GM19455 (cell line): Measurements from ENCODE around the gene CDC42EP5.
"Not testable (repeated sequence)": the region's sequence is repeated elsewhere in the genome, so short reads cannot be mapped to it uniquely, and the experiment has no call there.

Experiments used
- ATAC-seq: cut with Tn5 transposase; IDR thresholded peaks from one replicate; pipeline ENCODE4 v1.9.1; 2021; ENCODE audit not compliant: unreplicated experiment

CDC42EP5 gene

DNA sequence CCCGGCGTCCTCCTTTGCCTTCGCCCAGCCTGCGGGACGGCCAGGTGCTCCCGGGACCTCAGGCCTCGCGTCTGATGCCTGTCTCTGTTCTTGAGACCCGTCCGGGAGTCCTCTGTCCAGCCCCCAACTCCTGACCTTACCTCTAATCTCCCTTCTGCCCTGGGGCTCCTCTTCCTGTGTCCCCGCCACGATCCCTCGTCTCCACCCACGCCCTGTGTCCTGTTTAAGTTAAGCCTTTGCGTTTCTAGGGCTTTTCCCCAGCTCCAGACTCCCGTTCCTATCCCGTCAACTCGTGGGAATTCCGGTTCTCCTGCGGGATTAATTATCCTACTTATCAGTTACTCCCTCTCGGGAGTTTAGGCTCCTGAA is 23.4 kb downstream of the CDC42EP5 start:
- ATAC-seq, result no peak

DNA sequence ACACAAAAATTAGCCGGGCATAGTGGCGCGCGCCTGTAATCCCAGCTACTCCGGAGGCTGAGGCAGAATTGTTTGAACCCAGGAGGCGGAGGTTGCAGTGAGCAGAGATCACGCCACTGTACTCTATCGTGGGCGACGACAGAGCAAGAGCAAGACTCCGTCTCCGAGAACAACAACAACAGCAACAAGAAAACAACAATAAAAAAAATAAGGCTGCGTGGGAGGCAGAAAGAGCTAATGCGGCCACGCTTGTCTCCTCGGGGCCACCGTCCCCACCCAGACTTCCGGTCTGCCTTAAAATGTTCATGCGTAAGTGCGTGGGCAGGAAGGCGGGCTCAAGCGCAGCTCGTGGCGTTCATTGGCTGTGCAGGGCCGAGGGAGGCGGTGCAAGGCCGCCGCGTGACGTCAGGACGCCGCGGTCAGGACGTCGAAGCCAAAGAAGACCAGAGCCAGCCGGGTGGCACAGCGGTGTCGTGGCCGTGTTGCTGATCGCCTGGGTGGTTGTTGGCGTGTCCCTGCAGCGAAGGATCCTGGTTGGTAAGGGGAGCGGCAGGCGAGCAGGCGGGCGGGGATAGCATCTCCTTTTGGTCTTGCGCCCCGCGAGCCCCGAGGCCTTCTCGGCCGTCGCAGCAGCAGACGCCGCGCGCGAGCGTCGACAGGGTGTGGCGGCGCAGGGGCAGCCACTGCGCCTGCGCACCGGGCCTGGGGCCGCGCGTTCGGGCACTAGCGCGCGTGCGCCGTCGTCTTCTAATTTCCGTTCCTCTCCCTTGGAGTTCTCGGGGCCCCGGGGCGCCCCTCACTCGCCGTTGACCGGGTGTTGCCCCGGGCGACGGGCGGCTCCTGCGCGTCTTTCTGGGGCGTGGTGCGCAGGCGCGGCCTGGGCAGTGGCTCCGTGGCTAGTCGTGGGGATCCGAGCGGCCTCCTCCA is 24.1 kb downstream of the CDC42EP5 start, which contains the start of gene LENG8:
Gene LENG8 (plus strand): TSS at position 426 of the 927 bp plus-strand sequence. CDS start 2,146 bp downstream, outside the sequence.
- ATAC-seq, result peak; percentile 84

DNA sequence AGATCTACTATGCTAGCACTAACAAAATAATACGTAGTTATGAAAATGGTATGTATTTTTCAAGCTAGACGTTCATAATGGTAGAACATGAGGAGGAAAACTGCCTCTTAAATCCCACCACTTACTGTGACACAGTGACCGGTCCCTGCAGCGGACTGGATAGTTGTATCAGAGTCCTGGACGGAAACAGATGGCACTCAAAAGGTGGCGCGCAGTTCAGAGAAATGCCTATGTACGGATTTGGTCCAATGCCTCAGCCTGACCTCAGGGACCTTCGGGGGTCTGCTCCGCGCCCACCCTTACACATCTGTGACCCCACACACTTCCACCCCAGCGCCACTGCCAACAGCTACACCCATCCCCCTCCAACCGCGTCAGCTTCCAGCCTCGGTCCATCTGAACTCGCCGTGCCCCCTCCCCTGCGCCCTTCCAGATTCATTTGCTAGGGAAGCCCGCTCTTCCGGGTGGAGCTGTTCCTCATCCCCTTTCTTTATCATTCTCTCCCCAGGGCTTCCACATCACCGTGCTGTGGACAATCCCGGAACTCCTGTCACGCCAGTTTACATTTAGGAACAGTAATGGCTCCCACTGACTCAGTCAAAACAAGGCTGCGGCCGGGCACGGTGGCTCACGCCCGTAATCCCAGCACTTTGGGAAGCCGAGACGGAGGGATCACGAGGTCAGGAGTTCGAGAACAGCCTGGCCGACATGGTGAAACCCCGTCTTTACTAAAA is 24.9 kb downstream of the CDC42EP5 start:
- no peak for ATAC-seq

DNA sequence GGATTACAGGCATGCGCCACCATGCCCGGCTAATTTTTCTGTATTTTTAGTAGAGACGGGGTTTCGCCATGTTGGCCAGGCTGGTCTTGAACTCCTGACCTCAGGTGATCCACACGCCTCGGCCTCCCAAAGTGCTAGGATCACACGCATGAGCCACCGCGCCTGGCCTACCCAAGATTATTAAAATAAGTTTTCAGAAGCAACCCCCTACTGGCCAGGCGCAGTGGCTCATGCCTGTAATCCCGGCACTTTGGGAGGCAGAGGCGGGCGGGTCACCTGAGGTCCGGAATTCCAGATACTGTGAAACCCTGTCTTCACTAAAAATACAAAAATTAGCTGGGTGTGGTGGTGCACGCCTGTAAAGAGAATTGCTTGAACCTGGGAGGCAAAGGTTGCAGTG is 26.7 kb downstream of the CDC42EP5 start:
- not testable (repeated sequence) for ATAC-seq

DNA sequence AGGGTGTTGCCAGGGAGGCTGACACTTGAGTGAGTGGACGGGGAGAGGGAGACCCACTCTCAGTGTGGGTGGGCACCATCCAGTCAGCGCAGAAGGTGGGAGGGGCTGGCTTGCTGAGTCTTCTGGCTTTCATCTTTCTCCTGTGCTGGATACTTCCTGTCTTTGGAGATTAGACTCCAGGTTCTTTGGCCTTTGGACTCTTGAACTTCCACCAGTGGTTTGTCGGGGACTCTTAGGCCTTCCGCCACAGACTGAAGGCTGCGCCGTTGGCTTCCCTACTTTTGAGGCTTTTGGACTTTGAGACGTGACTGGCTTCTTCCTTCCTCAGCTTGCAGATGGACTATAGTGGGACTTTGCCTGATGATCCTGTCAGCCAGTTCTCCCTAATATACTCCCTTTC is 28.4 kb downstream of the CDC42EP5 start:
- no peak for ATAC-seq

DNA sequence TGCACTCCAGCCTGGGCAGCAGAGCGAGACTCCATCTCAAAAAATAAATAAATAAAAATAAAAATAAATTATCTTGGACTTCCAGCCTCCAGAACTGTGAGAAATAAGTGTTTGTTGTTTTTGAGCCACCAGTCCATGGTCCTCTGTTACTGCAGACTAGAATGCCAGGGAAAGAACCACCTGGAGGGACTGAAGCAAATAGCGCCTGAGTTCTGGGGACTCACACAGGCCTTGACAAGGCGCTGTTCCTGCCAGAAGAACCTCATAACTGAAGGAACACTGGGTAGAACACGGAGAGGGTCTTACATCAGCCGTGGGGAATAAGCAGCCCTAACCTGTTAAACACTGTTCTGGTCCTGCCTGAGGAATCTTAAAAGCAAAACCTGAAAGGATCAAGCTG is 32.5 kb downstream of the CDC42EP5 start:
- ATAC-seq, result no peak

DNA sequence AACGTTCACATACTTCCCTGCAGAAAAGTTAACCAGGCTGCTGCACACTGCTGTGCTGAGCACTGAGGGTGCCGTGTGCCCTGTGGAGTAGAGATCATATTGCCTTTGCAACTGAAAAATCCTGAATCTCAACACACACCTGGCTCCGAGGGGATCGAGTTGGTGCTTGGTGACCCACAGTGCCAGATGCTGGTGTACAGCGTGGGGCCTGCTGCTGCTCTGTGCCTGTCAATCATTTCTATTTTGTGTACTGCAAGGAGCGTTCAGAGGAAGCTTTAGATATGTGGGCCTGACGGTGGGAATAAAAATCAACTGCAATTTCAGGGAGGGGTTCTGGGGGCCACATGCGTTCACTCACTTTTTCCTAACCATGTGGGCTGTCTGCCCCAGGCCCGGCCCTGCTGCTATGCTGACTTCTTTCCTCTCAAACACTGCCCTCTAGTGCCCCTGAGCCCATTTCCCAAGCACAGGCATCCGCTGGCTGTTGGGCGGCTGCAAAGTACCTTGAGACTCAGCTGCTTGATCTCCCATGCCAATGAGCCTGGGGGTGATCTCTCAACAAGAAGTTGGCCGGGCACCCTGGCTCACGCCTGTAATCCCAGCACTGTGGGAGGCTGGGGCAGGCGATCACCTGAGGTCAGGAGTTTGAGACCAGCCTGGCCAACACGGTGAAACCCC is 33.8 kb downstream of the CDC42EP5 start:
- ATAC-seq, result no peak

DNA sequence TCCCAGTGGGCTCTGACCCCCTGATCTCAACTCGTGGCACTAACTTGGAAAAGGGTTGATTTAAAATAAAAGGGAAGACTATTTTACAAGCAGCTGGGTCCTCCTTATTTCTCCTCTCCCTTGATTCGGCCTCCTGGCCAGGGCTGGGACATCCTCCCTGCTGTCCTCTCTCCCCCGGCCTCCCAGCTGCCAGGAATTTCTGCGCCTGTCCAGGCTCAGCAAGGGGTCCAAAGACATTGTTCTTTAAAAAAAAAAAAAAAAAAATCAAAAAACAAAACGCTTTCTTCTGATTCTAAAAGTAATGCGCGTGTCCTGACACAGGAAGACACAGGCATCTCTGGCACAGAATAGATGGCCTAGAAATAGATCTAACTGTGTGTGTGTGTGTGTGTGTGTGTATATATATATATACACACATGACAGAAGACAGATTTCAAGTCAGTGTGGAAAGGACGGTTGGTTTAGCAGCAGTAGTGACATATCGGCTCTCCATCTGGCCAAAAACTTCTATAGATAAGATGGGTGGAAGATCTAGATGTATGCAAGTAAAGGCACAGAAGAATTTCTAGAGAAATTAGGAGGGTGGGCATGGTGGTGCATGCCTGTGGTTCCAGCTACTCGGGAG is 36.4 kb downstream of the CDC42EP5 start:
- no peak for ATAC-seq

DNA sequence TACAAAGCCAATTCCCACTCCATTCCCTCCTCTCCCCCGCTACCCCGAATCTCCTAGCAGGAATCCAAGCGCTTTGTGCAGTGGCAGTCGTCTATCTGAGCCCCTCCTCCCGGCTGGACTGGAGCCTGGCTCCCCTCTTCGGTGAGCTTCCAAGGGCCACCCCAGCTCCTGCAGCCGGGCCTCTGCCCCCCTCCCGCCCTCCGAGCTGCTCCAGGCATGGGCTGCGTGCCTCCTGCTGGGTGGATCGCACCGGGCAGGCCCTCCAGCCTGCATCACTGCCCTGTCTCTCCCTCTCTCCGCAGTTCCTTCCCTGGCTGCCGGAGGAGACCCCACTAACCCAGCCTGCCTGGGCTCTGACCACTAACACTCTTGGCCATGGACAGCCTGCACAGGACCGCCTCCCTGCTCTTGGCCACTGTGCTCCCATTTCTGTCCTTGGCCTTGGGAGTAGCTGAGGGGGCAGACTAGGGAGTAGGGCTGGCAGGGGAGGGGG is 37.0 kb downstream of the CDC42EP5 start:
- ATAC-seq, result no peak

DNA sequence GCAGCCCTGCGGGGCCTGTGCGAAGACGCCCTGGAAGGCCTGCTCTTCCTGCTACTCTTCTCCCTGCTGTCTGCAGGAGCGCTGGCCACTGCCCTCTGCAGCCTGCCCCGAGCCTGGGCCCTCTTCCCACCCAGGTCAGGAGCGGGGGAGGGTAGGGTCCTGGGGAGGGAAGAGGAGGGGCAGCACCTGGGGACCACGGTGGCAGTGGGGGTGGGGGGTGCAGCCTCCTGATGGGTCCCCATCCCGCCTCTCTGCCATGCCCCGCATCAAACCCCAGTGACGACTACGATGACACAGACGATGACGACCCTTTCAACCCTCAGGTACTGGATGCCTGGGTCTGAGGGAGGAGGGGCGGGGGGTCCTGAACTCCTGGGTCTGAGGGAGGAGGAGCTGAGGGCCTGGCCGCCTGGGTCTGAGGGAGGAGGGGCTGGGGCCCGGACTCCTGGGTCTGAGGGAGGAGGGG is 37.5 kb downstream of the CDC42EP5 start:
- no peak for ATAC-seq

DNA sequence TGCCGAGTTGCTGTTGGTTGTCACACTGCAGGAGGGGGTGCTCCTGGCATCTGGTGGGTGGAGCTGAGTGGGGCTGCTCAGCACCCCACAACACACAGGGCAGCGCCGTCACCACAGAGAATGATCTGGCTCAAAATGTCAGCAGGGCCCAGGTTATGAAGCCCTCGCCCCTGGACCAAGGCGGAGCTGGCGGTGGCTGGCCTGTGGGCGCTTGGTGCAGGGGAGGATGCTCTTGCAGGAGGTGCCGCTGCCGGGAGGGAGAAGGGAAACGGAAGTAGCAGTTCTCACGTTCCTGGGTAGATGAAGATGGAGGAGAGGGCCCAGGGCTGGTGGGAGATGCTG is 38.3 kb downstream of the CDC42EP5 start:
- no peak for ATAC-seq

DNA sequence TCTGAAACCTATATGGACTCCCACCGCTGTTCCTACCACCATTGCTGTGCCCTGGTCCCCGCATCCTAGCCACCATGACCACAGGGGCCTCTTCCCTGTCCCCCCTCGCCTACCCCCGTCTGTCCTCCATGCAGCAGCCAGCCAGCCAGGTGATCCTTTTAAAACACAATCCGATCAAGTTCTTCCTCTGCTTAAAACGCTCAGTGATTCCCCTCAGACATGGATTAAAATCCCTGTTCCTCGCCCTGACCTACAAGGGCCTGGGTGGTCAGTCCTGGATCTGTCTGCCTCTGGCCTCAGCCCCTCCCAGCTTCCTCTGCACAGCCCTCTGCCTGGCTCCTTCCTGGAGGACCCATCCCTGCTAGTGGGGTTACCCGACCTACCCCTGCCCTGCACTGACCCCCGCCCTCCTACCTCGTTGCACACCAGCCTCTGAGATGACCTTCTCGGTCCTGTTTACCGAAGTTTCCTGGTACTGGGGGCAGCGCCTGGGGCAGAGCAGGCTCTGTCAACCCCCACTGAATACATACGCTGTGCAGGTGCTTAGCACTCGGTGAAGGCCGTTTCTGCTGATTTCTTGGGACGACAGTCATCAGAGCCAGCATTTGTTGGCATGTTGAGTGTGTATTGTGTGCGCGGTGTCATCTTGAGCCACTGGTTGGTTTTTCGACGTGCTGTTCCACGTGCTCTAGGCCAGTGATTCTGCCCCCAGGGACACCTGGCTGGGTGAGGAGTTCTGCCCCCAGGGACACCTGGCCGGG is 38.8 kb downstream of the CDC42EP5 start:
- no peak for ATAC-seq

DNA sequence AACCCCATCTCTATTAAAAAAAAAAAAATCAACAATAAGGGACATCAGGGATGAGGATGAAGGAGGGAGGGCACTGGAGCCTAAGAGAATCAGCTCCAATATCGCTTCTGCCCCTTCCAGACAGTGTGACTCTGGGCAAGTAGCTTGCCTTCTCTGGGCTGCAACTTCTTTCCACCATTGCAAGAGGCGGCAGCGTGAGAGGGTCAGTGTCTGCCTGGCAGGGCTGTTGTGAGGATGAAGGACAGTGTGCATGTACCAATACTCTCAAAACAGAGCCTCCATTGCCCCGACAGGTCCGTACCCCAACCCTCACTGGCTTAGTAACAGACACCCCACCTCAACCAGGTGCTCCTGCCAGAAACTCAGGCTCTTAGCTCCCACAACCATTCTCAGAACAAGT is 39.4 kb downstream of the CDC42EP5 start:
- ATAC-seq, result no peak

DNA sequence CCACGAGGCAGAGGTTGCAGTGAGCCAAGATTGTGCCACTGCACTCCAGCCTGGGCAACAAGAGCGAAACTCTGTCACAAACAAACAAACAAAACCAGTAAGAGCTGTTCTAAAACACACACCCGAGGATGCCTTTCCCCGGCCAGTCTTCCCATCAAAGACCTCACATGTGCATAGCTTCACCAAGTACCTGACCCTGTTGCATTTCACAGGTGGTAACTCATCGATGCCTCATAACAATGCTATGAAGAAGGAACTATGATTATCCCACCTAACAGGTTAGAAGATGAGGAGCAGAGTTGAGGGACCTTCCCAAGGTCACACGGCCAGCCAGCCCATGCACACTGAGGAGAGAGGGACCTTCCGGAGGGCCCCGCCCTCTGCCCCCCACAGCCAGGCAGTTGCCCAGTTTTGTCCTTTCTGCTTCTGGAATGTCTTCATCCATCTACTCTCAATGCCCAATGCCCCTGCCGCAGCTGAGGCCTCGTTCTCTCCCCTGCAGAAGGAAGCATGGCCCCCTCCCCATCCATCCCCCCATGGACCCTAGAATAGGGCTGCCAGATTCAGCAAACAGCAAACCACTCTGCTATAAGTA is 40.9 kb downstream of the CDC42EP5 start:
- no peak for ATAC-seq

DNA sequence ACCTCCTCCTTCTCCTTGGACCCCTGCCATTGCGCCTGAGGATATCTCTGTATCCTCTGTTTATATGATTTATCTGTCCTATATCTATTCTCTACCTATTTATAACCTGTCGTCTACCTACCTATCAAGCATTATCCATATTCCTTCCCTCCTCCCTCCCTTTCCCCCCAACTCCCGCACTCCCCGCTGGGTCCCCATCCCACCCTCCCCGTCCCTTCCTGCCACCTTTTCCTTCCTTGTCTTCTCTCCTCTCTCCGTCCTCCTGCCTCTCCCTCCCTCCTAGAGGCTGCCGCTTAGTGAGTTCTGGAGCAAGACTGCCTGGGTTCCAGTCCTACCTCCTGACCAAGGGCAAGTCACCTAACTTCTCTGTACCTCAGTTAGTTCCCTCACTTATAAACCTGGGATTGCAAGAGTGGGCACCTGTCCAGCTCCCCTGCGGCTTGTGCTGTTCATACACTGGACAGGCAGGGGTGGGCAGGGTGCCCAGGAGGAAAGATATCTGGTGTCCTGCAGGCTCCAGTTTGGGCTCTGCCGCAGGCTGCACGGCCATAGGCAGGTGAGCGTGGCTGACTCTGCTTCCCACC is 41.7 kb downstream of the CDC42EP5 start:
- ATAC-seq, result no peak

DNA sequence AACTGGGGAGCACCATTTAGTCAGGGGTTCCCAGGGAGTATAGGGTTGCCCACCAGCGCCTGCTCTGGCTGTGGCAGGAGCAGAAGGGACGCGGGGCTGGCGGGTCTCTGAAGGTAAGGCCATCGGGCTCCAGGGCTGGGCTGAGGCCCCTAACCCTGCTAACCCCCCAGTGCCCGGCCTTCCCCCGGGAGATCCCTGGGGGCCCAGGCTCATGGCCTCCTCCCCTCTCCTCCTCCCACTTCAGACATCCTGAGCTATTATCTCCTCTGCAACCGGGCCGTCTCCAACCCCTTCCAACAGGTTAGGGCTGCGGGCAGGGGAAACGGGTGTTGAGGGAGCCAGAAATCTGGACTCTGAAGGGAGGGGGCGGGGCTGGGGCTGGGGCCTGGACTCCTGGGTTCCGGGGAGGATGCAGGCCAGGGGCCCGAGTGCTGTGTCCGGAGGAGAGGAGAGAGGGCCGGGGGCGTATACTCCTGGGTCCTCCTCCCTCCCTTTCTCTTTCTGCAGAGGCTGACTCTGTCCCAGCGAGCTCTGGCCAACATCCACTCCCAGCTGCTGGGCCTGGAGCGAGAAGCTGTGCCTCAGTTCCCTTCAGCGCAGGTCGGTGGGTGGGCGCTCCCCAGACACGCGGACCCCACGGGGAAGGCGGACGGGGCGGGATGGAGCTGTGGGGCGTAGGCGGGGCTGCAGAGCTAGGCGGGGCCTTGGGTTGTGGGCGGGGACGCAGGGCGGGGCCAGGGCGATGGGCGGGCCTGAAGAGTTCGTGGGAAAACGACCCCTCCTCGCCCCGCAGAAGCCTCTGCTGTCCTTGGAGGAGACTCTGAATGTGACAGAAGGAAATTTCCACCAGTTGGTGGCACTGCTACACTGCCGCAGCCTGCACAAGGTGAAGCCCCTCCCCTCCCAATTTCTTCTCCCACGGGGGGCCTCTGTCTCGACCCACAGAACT is 42.5 kb downstream of the CDC42EP5 start:
- ATAC-seq, result no peak

DNA sequence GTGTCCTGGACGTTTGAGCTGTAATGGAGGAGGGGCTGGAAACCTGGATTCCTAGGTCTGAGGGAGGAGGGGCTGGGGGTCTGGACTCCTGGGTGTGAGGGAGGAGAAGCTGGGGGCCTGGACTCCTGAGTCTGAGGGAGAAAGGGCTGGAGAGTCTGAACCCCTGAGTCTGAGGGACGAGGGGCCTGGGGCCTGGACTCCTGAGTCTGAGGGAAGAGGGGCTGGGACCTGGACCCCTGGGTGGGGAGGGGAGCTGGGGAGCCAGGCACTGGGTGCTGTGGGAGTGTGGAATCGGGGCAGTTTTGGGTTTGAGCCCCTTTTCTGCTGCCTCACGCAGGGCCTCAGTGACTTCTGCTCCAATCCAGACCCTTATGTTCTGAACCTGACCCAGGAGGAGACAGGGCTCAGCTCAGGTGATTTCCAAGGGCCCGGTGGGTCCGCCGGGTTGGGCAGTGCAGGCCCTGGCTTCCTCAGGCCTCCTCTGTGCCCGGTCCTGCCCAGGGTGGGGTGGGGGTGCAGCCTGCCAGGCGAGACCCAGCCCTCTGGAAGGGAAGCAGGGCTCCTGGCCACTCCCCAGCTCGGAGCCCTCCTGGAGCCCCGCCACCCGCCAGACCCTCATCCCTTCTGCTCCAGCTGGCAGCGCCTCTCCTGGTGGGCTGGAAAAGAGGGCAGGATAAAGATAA is 43.4 kb downstream of the CDC42EP5 start:
- ATAC-seq, result no peak

DNA sequence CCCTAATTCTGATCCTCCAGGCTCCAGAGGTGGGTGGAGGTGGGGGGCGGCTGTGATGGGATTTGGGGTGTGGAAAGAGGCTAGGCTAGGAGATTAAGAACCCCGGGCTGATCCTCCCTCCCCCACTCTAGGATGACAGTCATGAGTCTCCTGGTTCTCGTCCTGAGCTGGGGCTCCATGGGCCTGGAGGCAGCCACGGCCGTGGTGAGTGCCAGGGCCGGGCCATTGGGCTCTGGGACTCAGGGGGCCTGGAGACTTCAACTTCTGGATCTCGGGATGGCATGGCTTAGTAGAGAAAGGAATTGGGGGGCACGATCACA is 44.0 kb downstream of the CDC42EP5 start:
- ATAC-seq, result no peak
